ENCODE measurements around the gene MYO9B. TPM values are rescaled to one million over a fixed set of nuclear protein-coding genes. Genes with fewer than 3 reads are reported as not detected.

MYO9B gene
- total RNA-seq, 2 experiments from 2014 or later, result 100 to 104 TPM

- H3K36me3 Mint-ChIP-seq, result no peaks in the 10 kb centered on the region
- ChIA-PET POLR2A (interaction anchor here (0.7 kb wide), 1 partner anchor 24 kb away, joined by 3 read pairs; no protein-coding TSS in a partner anchor), CTCF (interaction anchor here (1.3 kb wide), 1 partner anchor 15 kb away, joined by 6 read pairs; no protein-coding TSS in a partner anchor)
- no peak overlapping the region for H3K27ac Mint-ChIP-seq
- no peak overlapping the region for H3K4me3 Mint-ChIP-seq
- no peaks in the 10 kb centered on the region for H3K9me3 Mint-ChIP-seq
- no peaks in the 10 kb centered on the region for H3K27me3 Mint-ChIP-seq
- H3K4me1 Mint-ChIP-seq (ENCODE audit: low read depth), result peaks cover 7% of the 10 kb centered on the region
- intact Hi-C loops (cut with micrococcal nuclease), result no loop called here
- DNase-seq, result no peak
Measured at GRCh38 chr19:17249887-17250548, 174.4 kb downstream of the MYO9B start.

GRCh38 chr19:17254636-17255035, 179.1 kb downstream of the MYO9B start:
- Mint-ChIP-seq H3K36me3 (no peaks in the 10 kb centered on the region), H3K4me1 (ENCODE audit: low read depth) (no peaks in the 10 kb centered on the region), H3K27ac (no peak overlapping the region), H3K9me3 (no peaks in the 10 kb centered on the region), H3K27me3 (no peaks in the 10 kb centered on the region), H3K4me3 (no peak overlapping the region)
- ChIA-PET POLR2A (no interaction called here), CTCF (interaction anchor here (1.0 to 2.2 kb wide), 2 partner anchors 12 to 14 kb away, joined by 3 to 6 read pairs; no protein-coding TSS in a partner anchor)
- no peak for DNase-seq
- intact Hi-C loops (cut with micrococcal nuclease), result no loop called here

GRCh38 chr19:17255150-17255621, 179.6 kb downstream of the MYO9B start:
- intact Hi-C loops (cut with micrococcal nuclease), result no loop called here
- CTCF ChIA-PET, result interaction anchor here (1.0 to 2.2 kb wide), 4 partner anchors 11 to 134 kb away, joined by 3 to 6 read pairs (median 4); no protein-coding TSS in a partner anchor
- Mint-ChIP-seq H3K4me1 (ENCODE audit: low read depth) (no peaks in the 10 kb centered on the region), H3K9me3 (no peaks in the 10 kb centered on the region), H3K4me3 (no peak overlapping the region), H3K27me3 (no peaks in the 10 kb centered on the region), H3K27ac (no peak overlapping the region), H3K36me3 (no peaks in the 10 kb centered on the region)
- DNase-seq, result no peak
- POLR2A ChIA-PET, result no interaction called here

- H3K9me3 Mint-ChIP-seq, result no peaks in the 10 kb centered on the region
Measured at GRCh38 chr19:17256130-17256529, 180.6 kb downstream of the MYO9B start.

GRCh38 chr19:17259118-17259780, 183.7 kb downstream of the MYO9B start:
- ChIA-PET POLR2A (interaction anchor here (0.6 to 1.1 kb wide), 2 partner anchors 8 to 183 kb away, joined by 3 to 4 read pairs; partner anchors contain the start of genes BABAM1 and MYO9B), CTCF (interaction anchor here (0.6 to 5.5 kb wide), 9 partner anchors 23 to 363 kb away, joined by 3 to 85 read pairs (median 4); partner anchors contain the start of genes ANKLE1 and MRPL34)
- Mint-ChIP-seq H3K36me3 (no peaks in the 10 kb centered on the region), H3K27me3 (no peaks in the 10 kb centered on the region), H3K4me1 (ENCODE audit: low read depth) (peaks cover 5% of the 10 kb centered on the region), H3K9me3 (no peaks in the 10 kb centered on the region), H3K4me3 (no peak overlapping the region), H3K27ac (no peak overlapping the region)
- intact Hi-C loops (cut with micrococcal nuclease), result no loop called here
- no peak for DNase-seq

More at GRCh38 chr19:17256130-17256529, 180.6 kb downstream of the MYO9B start:
- ChIA-PET CTCF (interaction anchor here (1.1 to 2.2 kb wide), 4 partner anchors 8 to 133 kb away, joined by 3 to 6 read pairs (median 4); partner anchors contain the start of gene USHBP1), POLR2A (no interaction called here)
- no peak for DNase-seq
- Mint-ChIP-seq H3K36me3 (no peaks in the 10 kb centered on the region), H3K4me3 (no peak overlapping the region), H3K27me3 (no peaks in the 10 kb centered on the region), H3K27ac (no peak overlapping the region), H3K4me1 (ENCODE audit: low read depth) (peaks cover 5% of the 10 kb centered on the region)
- intact Hi-C loops (cut with micrococcal nuclease), result no loop called here

GRCh38 chr19:17259934-17260333, 184.4 kb downstream of the MYO9B start:
- Mint-ChIP-seq H3K27ac (no peak overlapping the region), H3K27me3 (no peaks in the 10 kb centered on the region), H3K4me1 (ENCODE audit: low read depth) (peaks cover 8% of the 10 kb centered on the region), H3K4me3 (no peak overlapping the region), H3K36me3 (no peaks in the 10 kb centered on the region), H3K9me3 (no peaks in the 10 kb centered on the region)
- intact Hi-C loops (cut with micrococcal nuclease), result no loop called here
- ChIA-PET POLR2A (interaction anchor here (0.6 kb wide), 1 partner anchor 17 kb away, joined by 3 read pairs; no protein-coding TSS in a partner anchor), CTCF (interaction anchor here (0.7 to 5.5 kb wide), 18 partner anchors 9 to 362 kb away, joined by 3 to 85 read pairs (median 4); partner anchors contain the start of genes ANKLE1, MRPL34 and OCEL1)
- no peak for DNase-seq

- no peaks in the 10 kb centered on the region for H3K36me3 Mint-ChIP-seq
- H3K4me3 Mint-ChIP-seq, result no peak overlapping the region
- H3K4me1 Mint-ChIP-seq (ENCODE audit: low read depth), result peaks cover 9% of the 10 kb centered on the region
- CTCF ChIA-PET, result interaction anchor here (0.6 to 5.5 kb wide), 19 partner anchors 10 to 595 kb away, joined by 3 to 85 read pairs (median 4); partner anchors contain the start of genes ANKLE1, MRPL34 and OCEL1
- no peaks in the 10 kb centered on the region for H3K27me3 Mint-ChIP-seq
- POLR2A ChIA-PET, result interaction anchor here (0.6 kb wide), 1 partner anchor 18 kb away, joined by 3 read pairs; no protein-coding TSS in a partner anchor
- intact Hi-C loops (cut with micrococcal nuclease), result loop anchor here (1.0 kb wide), 1 partner anchor 21 kb away; no protein-coding TSS in a partner anchor
- no peaks in the 10 kb centered on the region for H3K9me3 Mint-ChIP-seq
- peak; percentile 95 for DNase-seq
- no peak overlapping the region for H3K27ac Mint-ChIP-seq
Measured at GRCh38 chr19:17260842-17261325, 185.3 kb downstream of the MYO9B start.

- ChIA-PET POLR2A (no interaction called here), CTCF (interaction anchor here (0.6 to 5.5 kb wide), 3 partner anchors 19 to 47 kb away, joined by 3 to 85 read pairs (median 12); partner anchors contain the start of gene ANKLE1)
- Mint-ChIP-seq H3K27ac (no peak overlapping the region), H3K4me1 (ENCODE audit: low read depth) (peaks cover 17% of the 10 kb centered on the region), H3K36me3 (peaks cover 3% of the 10 kb centered on the region), H3K4me3 (no peak overlapping the region), H3K9me3 (no peaks in the 10 kb centered on the region), H3K27me3 (peaks cover 2% of the 10 kb centered on the region)
- intact Hi-C loops (cut with micrococcal nuclease), result no loop called here
- DNase-seq, result no peak
Measured at GRCh38 chr19:17262557-17262956, 187.0 kb downstream of the MYO9B start.

Other genes with a start within 250 kb of the MYO9B start
- 10 to 100 TPM; 21.9 to 23.4 TPM for gene SIN3B, start 246.4 kb upstream of the MYO9B start, total RNA-seq
- gene F2RL3, start 186.8 kb upstream of the MYO9B start, total RNA-seq, result not detected
- gene CPAMD8, start 49.0 kb upstream of the MYO9B start, total RNA-seq, result under 1 TPM; 0.31 to 0.88 TPM
- gene HAUS8, start 325 bp upstream of the MYO9B start, total RNA-seq, result 10 to 100 TPM; 34.9 to 36.8 TPM
- gene USE1, start 139.6 kb downstream of the MYO9B start, total RNA-seq, result 10 to 100 TPM; 24.6 to 28.5 TPM
- gene OCEL1, start 150.4 kb downstream of the MYO9B start, total RNA-seq, result 10 to 100 TPM; 17.6 to 17.9 TPM
- 10 to 100 TPM; 10.2 to 10.4 TPM for gene NR2F6, start 170.1 kb downstream of the MYO9B start, total RNA-seq
- gene USHBP1, start 189.0 kb downstream of the MYO9B start, total RNA-seq, result under 1 TPM in 1 of 2 experiments, not detected in 1; 0.24 TPM
- gene BABAM1, start 191.7 kb downstream of the MYO9B start, total RNA-seq, result 100 to 1,000 TPM; 110 TPM
- 10 to 100 TPM; 10.5 to 10.7 TPM for gene ANKLE1, start 206.1 kb downstream of the MYO9B start, total RNA-seq
- gene ABHD8, start 227.6 kb downstream of the MYO9B start, total RNA-seq, result 1 to 10 TPM; 7.7 to 7.9 TPM
- gene MRPL34, start 230.1 kb downstream of the MYO9B start, total RNA-seq, result 10 to 100 TPM; 92.9 to 93.7 TPM
- 10 to 100 TPM; 37.2 to 37.5 TPM for gene DDA1, start 233.8 kb downstream of the MYO9B start, total RNA-seq